Activated CD4-positive, alpha-beta T cell treated with anti-CD3 and anti-CD28 coated beads, Interleukin-2, amount 50 U/mL, for 16 hours (primary cell): ENCODE results near the gene CDKN1B.
A peak's percentile ranks its signal among the peaks of the same experiment; 100 is the strongest.
"Not testable (repeated sequence)": the region's sequence is repeated elsewhere in the genome, so short reads cannot be mapped to it uniquely, and the experiment has no call there.

Experiments
- DNase-seq: peaks from one replicate; pipeline ENCODE4 v3.0.0-alpha.2; 2020

CDKN1B gene

GRCh38 chr12:12725086-12725955 lies 8.2 kb downstream of the CDKN1B start:
- peak; percentile 98 for DNase-seq

DNA sequence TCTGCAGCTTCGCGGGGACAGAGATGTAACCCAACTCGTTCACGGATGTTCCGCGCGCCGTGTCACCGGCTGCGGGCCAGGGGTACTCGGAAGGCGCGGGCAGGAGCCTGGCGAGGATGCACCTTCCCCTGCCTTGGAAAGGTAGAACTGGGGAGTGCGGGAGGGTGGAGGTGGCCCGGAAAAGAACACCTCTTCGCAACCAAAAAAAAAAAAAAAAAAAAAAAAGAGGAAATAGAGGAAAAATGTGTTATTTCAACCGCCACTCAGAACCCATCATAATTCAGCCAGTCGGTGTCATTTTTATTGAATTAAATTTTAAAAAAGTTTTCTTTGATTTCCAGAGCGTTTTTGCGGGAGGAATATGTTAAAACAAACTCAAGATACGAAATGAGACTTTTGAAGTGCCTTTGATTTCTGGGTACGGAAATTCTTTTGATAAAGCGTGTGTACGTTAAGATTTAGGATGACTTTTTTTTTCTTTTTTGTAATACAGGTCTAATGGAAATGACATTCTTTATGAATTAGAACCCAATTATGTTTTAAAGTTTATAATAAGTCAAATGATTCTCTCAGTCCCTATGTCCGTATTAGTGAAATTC lies 8.9 kb downstream of the CDKN1B start:
- DNase-seq, result no peak

DNA sequence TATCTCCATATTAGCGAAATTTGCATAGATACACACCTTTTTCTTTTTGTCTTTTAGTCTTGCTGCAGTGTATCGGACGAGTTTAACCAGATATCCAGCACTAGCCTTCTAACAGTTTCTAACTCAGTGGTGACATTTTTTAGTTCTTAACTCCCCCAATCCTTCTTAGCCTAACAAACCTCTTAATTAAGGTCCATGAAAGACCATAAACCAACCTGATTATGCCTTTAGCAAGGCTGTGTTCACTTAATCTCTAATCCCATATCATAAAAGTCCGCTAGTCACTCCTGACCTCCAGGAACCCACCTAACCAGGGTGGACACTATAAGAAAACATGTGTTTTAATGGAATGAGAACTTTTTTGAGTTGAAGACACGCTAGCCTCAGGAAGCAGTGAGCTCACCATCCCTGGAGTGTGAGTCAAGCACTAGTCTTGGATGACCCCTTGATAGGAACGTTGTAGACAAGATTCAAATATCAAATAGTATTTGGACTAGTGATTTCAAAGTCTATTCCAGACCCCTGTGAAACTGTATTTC lies 9.5 kb downstream of the CDKN1B start:
- peak; percentile 43 for DNase-seq

DNA sequence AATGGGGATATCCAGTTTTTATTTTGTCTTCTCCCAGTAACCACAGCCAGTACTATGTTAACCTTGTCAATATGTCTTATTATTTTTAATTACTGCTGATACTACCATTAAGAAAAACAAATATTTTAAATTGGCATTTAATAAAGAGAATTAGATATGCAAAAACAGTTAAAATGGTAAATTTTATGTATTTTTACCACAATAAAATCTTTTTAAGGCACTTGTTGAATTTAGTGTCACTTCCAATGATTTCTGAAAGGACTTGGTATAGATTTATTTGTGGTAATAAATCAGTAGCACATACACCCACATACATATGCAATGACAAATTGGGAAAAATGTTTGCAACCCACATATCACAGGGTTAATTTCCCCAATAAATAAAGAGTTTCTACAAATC lies 14.0 kb downstream of the CDKN1B start:
- DNase-seq, result no peak

DNA sequence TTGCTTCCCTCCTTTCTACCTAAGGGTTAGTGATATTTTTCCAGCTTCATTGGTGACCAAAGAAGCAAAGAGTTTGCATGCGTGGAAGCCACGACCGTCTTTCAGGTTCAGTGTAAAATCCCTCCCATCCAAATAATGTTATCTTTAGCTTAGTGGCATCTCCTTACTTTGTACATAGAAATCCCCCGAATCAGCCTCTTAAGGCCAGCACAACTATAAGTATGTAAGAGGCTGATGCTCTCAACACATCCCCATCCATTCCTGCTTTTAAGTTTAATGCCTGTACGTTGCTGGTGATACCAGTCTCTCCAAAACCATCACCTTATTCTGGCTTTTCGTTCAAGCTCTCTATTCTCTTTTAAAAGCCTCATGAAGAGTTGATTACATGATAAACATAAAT lies 14.6 kb downstream of the CDKN1B start:
- DNase-seq, result no peak

GRCh38 chr12:12733118-12733517 lies 15.9 kb downstream of the CDKN1B start:
- no peak for DNase-seq

DNA sequence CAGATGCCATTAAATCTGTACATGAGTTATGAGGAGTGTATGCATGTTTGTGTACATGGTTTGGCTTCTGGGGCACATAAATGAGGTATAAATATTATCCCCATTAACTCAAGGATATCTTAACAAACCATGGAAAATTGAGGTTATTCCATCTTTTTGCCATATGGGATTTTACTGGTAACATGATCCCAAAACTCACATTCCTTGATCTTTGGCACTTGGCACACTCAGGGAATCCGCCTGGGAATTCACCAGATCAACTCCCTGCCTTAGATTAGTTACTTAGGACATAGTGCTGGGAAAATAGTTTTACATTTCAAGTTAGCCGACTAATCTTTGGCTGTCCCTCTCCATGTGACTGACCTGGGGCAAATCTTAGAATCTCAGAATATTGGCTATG lies 16.9 kb downstream of the CDKN1B start:
- DNase-seq, result no peak

DNA sequence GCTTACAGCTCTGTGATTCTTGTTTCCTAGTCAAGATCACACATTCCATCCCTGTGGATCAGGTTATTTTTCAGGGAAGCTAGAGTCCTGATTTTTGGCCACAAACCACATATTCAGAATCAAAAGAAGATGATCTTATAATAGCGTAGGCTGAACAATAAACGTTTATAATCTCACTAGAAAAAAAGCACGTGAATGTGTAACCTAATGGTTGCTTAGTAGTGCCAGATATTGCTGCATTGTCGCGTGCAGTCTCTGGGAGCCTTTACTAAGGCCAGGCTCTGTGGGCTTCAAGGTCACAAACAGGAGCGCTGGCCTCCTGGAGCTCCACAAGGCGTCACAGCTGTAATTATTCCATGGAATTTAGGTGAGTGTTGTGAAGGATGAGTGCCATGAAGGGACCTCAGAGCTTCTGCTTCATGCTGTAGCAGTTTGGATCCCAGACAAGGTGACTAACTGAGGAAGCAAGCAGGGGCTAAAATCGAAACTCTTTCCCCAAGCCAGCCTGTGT lies 17.4 kb downstream of the CDKN1B start:
- DNase-seq, result no peak

- no peak for DNase-seq
Observed at GRCh38 chr12:12735301-12735700, 18.1 kb downstream of the CDKN1B start.

- peak; percentile 84 for DNase-seq
Observed at GRCh38 chr12:12736759-12737676, 19.9 kb downstream of the CDKN1B start.

DNA sequence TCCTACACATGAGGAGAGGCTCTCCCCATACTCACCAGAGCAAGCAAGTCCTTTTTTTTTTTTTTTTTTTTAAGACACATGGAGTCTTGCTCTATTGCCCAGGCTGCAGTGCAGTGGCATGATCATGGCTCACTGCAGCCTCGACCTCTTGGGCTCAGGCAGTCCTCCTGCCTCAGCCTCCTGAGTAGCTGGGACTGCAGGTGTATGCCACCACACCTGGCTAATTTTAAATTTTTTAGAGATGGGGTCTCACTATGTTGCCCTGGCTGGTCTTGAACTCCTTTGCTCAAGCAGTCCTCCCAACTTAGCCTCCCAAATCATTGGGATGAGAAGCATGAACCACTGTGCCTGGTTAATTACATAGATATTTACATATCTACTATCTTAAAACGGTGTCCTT lies 21.0 kb downstream of the CDKN1B start:
- DNase-seq, result not testable (repeated sequence)

DNA sequence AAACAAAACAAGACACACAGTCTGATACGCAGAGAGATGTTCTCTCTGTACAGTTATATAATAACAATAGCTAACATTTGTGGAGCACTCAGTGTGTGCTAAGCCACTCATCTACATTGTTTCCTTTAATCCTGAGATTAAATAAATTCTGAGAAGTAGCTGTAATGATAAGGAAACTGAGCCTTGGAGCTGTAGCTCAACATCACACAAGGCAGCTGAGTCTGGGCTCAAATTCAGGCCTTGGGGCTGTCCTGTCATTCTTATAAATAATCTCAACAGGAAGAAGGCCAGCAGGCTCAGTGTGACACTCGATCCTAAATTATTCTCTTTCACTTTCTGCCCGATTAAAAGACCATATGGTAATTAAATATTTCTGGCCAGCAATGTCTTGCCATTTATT lies 24.5 kb downstream of the CDKN1B start:
- no peak for DNase-seq

DNA sequence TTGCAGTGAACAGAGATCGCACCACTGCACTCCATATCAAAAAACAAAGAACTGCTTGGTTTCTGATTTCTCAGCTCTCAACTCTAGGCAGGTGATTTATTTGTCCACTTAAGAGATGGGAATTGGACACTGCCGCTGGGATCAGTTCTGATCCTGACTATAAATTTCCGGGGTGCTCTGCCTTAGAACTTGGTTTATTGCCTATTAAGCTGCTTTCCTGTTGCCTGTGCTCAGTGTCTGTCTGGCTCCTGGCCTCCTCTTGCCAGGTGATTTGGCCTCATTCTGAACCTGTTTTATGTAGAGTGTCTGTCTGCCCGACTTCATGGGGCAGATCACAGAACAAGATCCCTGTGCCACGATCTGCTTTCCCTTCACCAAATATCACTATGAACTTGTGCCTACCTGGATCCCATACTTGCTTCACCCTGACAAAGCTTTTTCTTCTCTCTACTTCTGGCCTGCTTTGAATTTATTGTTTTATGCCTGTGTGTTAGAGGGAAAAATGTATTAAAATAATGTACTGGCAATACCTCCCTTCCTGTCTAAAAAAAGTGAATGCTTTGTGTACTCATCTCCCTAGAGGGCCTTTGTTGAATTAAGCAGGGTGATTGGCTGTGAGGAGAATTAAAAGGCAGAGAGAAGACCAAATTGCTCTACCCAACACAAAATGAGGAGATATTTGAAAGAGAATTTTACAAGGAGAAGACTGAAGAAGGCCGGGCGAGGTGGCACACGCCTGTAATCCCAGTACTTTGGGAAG lies 27.6 kb downstream of the CDKN1B start:
- no peak for DNase-seq

GRCh38 chr12:12745576-12746211 lies 28.5 kb downstream of the CDKN1B start:
- DNase-seq, result no peak

DNA sequence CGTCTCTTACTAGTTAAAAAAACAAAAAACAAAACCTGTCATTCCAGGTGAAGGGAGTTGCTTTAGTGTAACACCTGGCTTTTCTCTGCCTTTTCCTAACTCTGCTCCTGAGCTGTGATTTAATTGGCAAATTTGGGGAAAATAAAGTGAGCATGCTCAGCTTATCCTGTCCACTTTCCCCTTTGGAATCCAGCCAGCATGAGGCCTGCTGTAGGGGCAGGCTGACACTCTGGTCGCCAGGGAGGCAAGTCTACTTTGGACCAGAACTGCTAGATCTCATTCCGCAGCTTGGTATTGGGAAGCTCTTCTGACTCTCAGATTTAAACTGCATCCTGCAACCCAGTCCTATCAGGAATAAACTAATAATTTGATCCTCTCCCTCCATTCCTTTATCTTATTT lies 30.1 kb downstream of the CDKN1B start:
- DNase-seq, result no peak

GRCh38 chr12:12748044-12748443 lies 30.9 kb downstream of the CDKN1B start:
- DNase-seq, result no peak

DNA sequence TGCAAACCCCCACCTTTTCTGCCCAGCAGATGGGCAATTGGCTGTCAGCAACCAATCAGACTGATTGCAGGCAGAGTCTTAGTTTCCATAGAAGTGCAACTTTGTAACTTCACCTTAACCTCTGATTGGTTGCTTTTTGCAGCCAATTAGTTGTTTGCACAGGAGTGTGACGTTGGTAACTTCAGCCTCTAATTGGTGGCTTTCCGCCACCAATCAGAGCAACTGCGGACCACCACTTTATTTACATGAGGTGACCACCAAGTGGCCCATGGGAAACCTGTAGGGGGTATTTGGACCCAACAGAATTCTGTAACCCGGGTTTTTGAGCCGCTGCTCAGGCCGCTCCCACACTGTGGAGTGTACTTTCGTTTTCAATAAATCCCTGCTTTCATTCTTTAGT lies 32.3 kb downstream of the CDKN1B start:
- no peak for DNase-seq

DNA sequence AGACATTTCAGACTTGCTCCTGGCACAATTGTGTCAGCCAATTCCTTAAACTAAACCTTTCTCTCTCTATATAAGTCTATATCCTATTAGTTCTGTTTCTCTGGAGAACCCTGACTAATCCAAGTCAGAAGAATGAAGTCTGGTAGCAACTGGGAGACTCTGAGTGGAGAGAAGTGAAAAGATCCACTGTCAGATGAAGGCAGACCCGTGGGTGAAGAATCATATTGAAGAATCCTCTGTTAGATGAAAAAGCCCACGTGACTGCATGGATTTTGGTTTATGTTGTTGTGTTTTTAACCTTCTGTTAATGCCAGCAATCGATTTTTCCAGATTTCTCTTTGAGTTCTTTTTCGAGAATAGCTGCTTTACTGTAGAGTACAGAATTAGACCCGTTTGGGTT lies 38.8 kb downstream of the CDKN1B start:
- DNase-seq, result no peak

DNA sequence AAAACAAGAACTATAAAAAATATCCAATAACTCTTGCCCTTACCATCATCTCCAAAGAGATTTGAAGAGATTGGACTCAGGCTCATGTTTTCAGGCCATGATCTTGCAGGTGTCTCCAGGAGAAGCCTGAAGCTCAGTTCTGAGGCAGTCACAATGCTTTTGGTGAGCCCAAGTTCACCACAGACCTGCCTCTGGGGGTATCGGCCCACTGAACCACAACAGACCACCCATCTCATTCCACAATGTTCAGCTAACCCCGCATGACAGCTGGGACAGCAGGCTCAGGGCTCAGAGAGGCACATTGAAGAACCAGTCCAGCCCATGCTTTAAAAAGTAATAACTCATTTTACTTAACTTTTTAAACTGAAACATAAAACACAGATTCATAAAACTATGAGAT lies 40.0 kb downstream of the CDKN1B start:
- DNase-seq, result no peak

DNA sequence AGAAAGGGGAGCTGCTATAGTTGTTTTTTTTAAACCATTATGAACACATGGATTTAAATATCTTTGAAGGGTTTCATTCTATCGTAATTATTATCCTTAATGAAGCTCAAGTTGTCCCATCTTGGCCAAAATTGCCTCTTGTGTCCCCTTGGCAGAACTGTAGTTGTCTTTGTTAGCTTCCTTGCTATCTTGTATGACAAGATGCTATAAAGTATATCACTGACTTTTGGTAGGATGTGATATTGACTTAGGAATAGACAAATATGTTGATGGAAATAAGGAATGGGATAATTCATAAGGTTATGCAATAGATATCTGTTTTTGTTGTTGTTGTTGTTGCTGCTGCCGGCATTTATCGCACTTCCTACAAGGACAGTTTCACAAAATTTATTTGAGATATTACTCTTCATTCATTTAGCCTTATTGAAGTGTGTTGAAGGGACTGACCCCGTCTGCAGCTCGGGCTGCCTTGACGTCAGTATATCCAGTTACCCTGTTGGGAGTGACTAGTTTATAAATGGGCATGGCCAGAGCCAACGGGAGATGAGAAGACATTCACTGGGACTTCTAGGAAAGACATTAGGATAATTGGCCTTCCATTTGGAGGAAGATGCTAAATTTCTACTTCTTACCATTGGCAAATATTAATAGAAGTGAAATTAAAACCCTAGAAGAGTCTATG lies 42.2 kb downstream of the CDKN1B start:
- DNase-seq, result no peak

GRCh38 chr12:12764824-12765223 lies 47.7 kb downstream of the CDKN1B start:
- DNase-seq, result no peak
